HepG2 (cell line): ENCODE results near the gene SCP2. TPM values are rescaled to one million over a fixed set of nuclear protein-coding genes. Genes with fewer than 3 reads are reported as not detected.

Source experiments
- BHLHE40 ChIP-seq: IDR thresholded peaks from 2 replicates; pipeline ENCODE4 v1.6.1; 2011; ENCODE audit warnings: low read length, improper control_type of control experiment
- FOXP1 ChIP-seq, 2 experiments: fragments of 450-650 bp in 1 of 2; IDR thresholded peaks; 2 replicates each; pipeline ENCODE4 v1.6.1; 2017 to 2018; ENCODE audit warnings: antibody characterized with exemption in 1 of 2
- JDP2 ChIP-seq: sonication (generic); formaldehyde crosslinking; IDR thresholded peaks from 2 replicates; pipeline ENCODE4 v1.8.1; 2022; ENCODE audit warnings: missing genetic modification reagents, borderline replicate concordance
- NR2F6 ChIP-seq, 2 experiments: IDR thresholded peaks; 2 replicates each; pipeline ENCODE4 v1.6.1; 2016; ENCODE audit warnings: antibody characterized with exemption in 1 of 2, mild to moderate bottlenecking in 1 of 2
- PITX1 ChIP-seq: sonication (generic); formaldehyde crosslinking; IDR thresholded peaks from 2 replicates; pipeline ENCODE4 v1.5.1; 2020; ENCODE audit warnings: mild to moderate bottlenecking, missing genetic modification reagents
- RFXANK ChIP-seq: IDR thresholded peaks from 2 replicates; pipeline ENCODE4 v1.6.1; 2016
- SMAD3 ChIP-seq: sonication (generic); formaldehyde crosslinking; IDR thresholded peaks from 2 replicates; pipeline ENCODE4 v1.4.0; 2020; ENCODE audit warnings: missing genetic modification reagents
- TCF7L2 ChIP-seq: IDR thresholded peaks from 2 replicates; pipeline ENCODE4 v1.6.1; 2011; ENCODE audit warnings: mild to moderate bottlenecking, low read depth, low read length, moderate library complexity
- ZBED4 ChIP-seq: sonication (generic); formaldehyde crosslinking; IDR thresholded peaks from 2 replicates; pipeline ENCODE4 v1.4.0; 2020; ENCODE audit warnings: missing genetic modification reagents, borderline replicate concordance
- ZNF180 ChIP-seq: sonication (generic); formaldehyde crosslinking; IDR thresholded peaks from 2 replicates; pipeline ENCODE4 v1.4.0; 2020; ENCODE audit warnings: low read depth, missing genetic modification reagents, borderline replicate concordance
- ZNF281 ChIP-seq: sonication (generic); formaldehyde crosslinking; IDR thresholded peaks from 2 replicates; pipeline ENCODE4 v1.4.0; 2020; ENCODE audit warnings: missing genetic modification reagents, borderline replicate concordance
- ZNF549 ChIP-seq: sonication (generic); formaldehyde crosslinking; IDR thresholded peaks from 2 replicates; pipeline ENCODE4 v1.5.0; 2020; ENCODE audit warnings: missing genetic modification reagents
- ZNF574 ChIP-seq: sonication (generic); formaldehyde crosslinking; IDR thresholded peaks from 2 replicates; pipeline ENCODE4 v1.4.0; 2020; ENCODE audit warnings: missing genetic modification reagents
- polyA plus RNA-seq, 8 experiments: library from polyadenylated mRNA; depleted of rRNA in 3 of 8; stranded (reverse) in 7 of 8; unstranded in 1 of 8; fragments of >200 nt; fragmentation: Illumina TruSeq in 4 of 8; extraction: Trizol in 4 of 8; gene quantifications; 2 replicates each; pipeline versions ENCODE4 v1.2.1 to v1.2.3, GENCODE V29; 2011 to 2016; ENCODE audit warnings: low read depth in 4 of 8, missing spikeins in 1 of 8, mixed read lengths in 1 of 8; ENCODE audit not compliant: insufficient read depth in 1 of 8
- total RNA-seq, 5 experiments: library from RNA; depleted of rRNA; stranded (reverse); fragments of >200 nt; fragmentation: Illumina TruSeq; extraction: Trizol; gene quantifications; 2 replicates each; pipeline ENCODE4 v1.2.3, GENCODE V29; 2016; ENCODE audit warnings: low read depth in 1 of 5
- TF ChIP-seq, protein P1 (sequence below): sonication (generic); formaldehyde crosslinking; IDR thresholded peaks from 2 replicates; pipeline ENCODE4 v1.4.0; 2020; ENCODE audit warnings: missing genetic modification reagents

Gene SCP2
- total and polyA plus RNA-seq, 2 of the 13 experiments (the other 11 are each of a cell fraction or from before 2014, with no cell fraction given): 59.0 to 133 TPM

DNA sequence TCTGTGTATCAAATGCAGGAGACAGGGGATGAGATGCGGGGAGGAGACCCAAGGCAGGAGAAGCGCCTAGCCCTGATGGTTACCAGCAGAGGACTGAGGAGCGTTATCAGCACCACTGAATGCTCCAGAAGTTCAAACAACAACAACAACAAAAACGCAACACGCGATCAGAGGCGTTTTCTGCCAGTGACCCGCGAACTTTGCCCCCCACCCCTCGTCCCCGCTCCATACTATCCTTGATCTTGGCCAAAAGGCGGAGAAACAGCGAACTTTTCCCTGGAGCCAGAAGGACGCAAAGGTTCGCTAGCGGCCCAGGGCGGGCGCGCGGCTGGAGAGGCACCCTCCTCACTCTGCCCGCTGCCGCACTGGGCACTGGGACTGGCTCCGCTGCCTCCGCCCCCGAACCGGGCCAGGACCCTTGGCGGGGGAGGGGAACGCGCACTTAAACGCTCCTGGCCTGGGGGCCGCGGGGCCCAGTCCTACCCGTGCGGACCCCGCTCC, 6.2 kb upstream of the SCP2 start (continued):
- TF ChIP-seq, protein P1, sequence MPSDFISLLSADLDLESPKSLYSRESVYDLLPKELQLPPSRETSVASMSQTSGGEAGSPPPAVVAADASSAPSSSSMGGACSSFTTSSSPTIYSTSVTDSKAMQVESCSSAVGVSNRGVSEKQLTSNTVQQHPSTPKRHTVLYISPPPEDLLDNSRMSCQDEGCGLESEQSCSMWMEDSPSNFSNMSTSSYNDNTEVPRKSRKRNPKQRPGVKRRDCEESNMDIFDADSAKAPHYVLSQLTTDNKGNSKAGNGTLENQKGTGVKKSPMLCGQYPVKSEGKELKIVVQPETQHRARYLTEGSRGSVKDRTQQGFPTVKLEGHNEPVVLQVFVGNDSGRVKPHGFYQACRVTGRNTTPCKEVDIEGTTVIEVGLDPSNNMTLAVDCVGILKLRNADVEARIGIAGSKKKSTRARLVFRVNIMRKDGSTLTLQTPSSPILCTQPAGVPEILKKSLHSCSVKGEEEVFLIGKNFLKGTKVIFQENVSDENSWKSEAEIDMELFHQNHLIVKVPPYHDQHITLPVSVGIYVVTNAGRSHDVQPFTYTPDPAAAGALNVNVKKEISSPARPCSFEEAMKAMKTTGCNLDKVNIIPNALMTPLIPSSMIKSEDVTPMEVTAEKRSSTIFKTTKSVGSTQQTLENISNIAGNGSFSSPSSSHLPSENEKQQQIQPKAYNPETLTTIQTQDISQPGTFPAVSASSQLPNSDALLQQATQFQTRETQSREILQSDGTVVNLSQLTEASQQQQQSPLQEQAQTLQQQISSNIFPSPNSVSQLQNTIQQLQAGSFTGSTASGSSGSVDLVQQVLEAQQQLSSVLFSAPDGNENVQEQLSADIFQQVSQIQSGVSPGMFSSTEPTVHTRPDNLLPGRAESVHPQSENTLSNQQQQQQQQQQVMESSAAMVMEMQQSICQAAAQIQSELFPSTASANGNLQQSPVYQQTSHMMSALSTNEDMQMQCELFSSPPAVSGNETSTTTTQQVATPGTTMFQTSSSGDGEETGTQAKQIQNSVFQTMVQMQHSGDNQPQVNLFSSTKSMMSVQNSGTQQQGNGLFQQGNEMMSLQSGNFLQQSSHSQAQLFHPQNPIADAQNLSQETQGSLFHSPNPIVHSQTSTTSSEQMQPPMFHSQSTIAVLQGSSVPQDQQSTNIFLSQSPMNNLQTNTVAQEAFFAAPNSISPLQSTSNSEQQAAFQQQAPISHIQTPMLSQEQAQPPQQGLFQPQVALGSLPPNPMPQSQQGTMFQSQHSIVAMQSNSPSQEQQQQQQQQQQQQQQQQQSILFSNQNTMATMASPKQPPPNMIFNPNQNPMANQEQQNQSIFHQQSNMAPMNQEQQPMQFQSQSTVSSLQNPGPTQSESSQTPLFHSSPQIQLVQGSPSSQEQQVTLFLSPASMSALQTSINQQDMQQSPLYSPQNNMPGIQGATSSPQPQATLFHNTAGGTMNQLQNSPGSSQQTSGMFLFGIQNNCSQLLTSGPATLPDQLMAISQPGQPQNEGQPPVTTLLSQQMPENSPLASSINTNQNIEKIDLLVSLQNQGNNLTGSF (CRISPR knock-in tag): no peak
- no peak for TF ChIP-seq ZNF574 (CRISPR knock-in tag)
- TF ChIP-seq PITX1 (CRISPR knock-in tag): no peak
- TF ChIP-seq FOXP1 (IDR thresholded peaks at IDR 0.05): 0 out of 2 replicates have a peak, but pooled peaks have one; percentile 13
- TF ChIP-seq FOXP1 (CRISPR knock-in tag; IDR thresholded peaks at IDR 0.05): peak; percentile 85
- no peak for TF ChIP-seq BHLHE40
- no peak for TF ChIP-seq TCF7L2
- TF ChIP-seq SMAD3: no peak
- TF ChIP-seq JDP2 (CRISPR knock-in tag): no peak
- TF ChIP-seq ZNF281 (CRISPR knock-in tag): peak; percentile 20; the same call in 1 of the 2 replicates
- TF ChIP-seq ZNF549 (CRISPR knock-in tag): no peak
- TF ChIP-seq NR2F6 (IDR thresholded peaks at IDR 0.05): 0 out of 2 replicates have a peak, but pooled peaks have one; percentile 14
- no peak; the same call in 1 of the 2 replicates for TF ChIP-seq NR2F6 (CRISPR knock-in tag; IDR thresholded peaks at IDR 0.05)
- no peak; the same call in 1 of the 2 replicates for TF ChIP-seq ZBED4 (CRISPR knock-in tag)
- 0 out of 2 replicates have a peak, but pooled peaks have one; percentile 16 for TF ChIP-seq RFXANK (CRISPR knock-in tag)
- TF ChIP-seq ZNF180 (CRISPR knock-in tag): no peak
